Activated CD4-positive, alpha-beta T cell treated with anti-CD3 and anti-CD28 coated beads, Interleukin-2, amount 50 U/mL, for 24 hours (primary cell): ENCODE data around the gene ARID1B.
"Not testable (repeated sequence)": the region's sequence is repeated elsewhere in the genome, so short reads cannot be mapped to it uniquely, and the experiment has no call there.

Experiments used
- DNase-seq, 2 donors: peaks; one replicate each; pipeline ENCODE4 v3.0.0-alpha.2; 2020; ENCODE audit warnings: low read depth in 1 of 2, low spot score in 1 of 2

The ARID1B gene

DNA sequence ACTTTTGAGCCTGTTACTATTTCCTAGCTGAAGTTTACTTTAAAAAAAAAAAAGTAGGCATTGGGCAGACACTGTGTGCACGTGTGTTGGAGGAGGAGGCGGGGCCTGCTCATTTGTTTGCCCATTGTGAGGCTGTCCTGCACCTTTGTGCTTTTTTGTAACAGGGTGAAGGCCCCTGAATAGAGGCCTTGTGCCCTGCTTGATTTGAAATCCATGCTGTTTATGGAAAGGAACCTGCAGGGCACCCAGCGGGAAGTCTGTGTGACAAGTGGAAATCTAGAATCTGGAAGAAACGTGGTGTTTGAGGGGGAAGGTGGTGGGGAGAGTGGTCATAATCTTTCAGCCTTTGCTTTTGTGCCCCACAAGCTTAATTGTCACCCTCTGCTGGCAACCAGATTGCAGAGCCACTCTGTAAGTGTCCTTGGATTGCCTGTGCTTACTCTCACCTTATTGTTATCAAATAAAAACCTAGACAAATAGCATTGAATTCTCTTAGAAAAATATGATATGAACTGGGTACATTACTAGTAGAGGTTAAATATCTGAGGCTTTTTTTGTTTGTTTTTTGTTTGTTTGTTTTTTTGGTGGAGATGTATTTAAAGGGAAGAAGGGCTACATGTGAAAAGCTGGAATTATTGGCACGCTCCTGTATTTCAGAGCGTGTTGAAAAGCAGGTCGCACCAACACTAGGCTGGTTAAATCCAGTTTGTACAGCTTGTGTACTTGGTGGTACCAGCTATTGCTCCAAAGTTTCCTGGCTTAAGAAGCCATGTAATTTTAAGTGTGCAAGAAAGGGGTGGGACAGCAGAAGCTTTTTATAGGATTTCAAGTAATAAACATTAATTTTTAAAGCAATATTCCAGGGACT lies 156.3 kb downstream of the ARID1B start:
- DNase-seq, result no peak

GRCh38 chr6:156934069-156934460 lies 156.9 kb downstream of the ARID1B start:
- no peak for DNase-seq

- no peak for DNase-seq
Observed at GRCh38 chr6:156935000-156935399, 157.8 kb downstream of the ARID1B start.

- no peak for DNase-seq
Observed at GRCh38 chr6:156938143-156938542, 161.0 kb downstream of the ARID1B start.

- DNase-seq, result no peak
Observed at GRCh38 chr6:156940221-156940620, 163.0 kb downstream of the ARID1B start.

DNA sequence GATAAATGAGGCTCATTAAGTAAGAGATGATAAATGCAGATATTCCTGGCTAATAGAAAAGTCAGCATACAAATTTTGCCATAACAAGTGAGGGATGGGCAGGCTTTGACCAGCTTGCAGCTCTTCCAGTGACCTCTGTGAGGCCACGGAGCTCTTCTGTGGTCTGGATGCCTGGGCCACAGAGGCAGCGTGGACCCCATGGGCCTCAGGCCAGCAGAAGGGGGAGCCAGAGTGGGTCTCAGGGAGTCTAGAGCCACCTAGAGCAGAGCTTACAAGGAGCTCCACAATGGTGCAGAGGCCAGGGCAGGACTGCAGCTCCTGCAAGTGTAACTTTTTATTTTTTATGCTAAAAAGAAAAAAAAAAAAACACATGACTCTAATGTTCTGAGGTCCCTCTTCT lies 165.1 kb downstream of the ARID1B start:
- no peak for DNase-seq

DNA sequence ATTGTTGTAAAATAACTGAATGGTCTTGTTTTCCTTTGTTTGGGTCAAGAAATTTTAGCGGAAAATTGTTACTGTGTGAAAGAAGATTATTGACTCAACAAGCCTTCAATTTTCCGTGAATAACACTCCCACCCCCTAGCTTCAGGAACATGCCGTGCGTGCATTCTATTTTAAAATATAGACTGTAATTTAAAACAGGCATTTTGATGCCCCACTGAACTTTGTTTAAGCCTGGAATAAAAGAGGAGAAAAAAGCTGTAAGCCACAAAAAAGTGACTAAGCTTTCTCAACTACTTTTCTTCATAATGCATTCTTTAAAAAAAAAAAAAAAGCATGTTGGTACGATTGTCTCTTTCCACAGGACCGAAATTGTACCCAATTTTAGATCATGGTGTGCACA lies 166.0 kb downstream of the ARID1B start:
- no peak for DNase-seq

- no peak for DNase-seq
Observed at GRCh38 chr6:156943816-156944215, 166.6 kb downstream of the ARID1B start.

- no peak for DNase-seq
Observed at GRCh38 chr6:156944412-156944811, 167.2 kb downstream of the ARID1B start.

- DNase-seq, result not testable (repeated sequence)
Observed at GRCh38 chr6:156945789-156946172, 168.6 kb downstream of the ARID1B start.

DNA sequence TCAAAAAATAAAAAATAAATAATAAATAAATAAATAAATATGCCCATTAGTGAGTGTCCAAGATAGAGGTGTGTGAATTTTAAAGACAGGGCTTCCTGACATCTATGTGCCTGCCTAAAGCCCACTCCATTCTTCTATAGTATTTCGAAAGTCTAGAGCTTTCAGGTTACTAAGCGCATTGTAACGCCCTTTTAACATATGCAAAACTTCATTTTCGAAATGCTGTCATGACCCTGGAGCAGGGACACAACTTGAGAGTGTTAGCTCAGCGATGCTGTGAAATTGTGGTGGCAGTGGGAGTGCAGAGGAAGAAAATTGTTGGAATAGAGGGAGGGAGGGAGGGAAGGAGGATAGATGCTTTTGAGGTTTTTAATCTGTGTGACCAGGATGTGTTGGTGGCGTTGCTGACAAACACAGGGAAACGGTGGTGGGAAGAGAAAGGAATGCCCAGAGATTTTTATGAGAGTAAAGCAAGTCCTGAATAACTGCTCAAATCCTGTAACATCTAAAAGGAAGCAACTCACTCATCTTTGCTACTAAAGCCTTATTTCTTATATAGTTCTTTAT lies 169.3 kb downstream of the ARID1B start:
- DNase-seq, result no peak

- DNase-seq, result no peak
Observed at GRCh38 chr6:156948277-156948676, 171.1 kb downstream of the ARID1B start.

DNA sequence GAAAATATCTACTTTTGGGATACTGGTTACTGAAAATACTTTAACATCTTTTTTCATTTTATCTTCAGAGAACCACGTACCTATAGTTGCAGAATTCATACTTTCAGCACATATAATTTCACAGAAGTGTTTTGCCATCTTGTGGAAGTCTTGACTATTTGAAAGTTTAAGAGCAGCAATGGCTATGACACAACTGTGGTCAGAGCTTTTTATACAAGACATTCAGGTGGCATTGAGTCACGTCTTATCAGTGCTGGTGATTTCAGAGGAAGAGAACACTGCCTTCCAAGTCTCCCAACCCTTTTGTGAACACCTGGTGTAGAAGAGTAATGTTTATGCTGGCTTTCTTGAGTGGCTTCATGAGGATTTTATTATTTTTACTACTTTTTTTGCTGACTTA lies 171.6 kb downstream of the ARID1B start:
- no peak for DNase-seq

GRCh38 chr6:156949376-156949775 lies 172.2 kb downstream of the ARID1B start:
- DNase-seq, result no peak

DNA sequence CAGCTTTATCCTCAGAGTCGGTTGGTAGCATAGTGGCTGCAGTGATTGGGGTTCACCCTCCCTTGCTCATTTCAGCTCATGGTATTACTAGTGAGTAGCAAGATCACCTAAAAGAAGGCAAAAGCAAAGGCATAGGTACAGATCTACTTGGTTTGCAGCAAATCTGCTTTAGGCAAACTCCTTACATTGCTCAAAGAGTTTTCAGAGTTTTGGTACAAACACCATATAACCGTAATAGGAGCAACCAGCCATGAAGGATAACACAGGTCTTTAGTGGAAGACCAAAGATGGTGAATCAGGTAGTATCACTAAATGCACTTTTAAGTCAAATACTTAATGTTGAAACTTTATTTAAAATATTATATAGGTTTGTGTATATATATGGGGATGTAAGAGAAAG lies 172.9 kb downstream of the ARID1B start:
- DNase-seq, result no peak

- DNase-seq, result no peak
Observed at GRCh38 chr6:156950531-156950930, 173.4 kb downstream of the ARID1B start.

DNA sequence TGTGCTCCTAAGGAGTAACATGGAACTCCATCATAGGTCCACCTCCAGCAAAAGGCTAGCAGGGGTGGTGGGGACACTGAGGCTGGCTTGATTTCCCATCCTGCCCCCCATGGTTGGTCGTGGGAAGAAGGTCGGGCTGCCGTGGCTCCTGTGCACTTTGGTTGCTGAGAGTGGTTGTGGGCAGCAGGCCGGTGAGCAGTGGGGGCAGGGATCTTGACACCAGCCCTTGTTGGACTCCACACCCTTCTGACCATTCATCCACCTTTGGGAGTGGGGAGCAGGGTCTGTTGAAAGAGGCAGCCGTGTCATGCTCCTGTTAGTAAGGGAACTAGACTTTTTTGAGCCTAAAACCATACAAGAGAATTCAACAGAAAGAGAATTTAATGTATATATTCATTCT lies 175.2 kb downstream of the ARID1B start:
- no peak for DNase-seq

- DNase-seq, result no peak
Observed at GRCh38 chr6:156953127-156953478, 175.9 kb downstream of the ARID1B start.

GRCh38 chr6:156953479-156954146 lies 176.4 kb downstream of the ARID1B start:
- peak in 1 of 2 donors; percentile 17 for DNase-seq

DNA sequence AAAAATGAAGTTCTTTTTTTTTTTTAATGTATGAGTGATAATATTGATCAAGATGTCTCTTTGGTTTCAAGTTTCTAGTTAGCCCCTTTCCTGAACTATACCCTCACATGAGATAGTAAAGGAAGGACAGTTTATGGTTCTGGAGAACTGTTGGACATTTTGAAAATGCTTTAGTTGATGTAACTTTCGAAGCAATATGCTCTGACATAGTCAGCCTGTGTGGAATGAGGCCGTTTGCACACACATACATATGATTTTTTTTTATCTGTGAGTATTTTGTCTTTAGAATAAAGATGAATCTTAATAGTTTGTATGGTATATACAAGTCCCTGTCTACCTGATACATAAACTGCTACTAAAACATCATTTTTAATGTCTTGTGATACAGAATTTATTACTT lies 177.0 kb downstream of the ARID1B start:
- no peak for DNase-seq

DNA sequence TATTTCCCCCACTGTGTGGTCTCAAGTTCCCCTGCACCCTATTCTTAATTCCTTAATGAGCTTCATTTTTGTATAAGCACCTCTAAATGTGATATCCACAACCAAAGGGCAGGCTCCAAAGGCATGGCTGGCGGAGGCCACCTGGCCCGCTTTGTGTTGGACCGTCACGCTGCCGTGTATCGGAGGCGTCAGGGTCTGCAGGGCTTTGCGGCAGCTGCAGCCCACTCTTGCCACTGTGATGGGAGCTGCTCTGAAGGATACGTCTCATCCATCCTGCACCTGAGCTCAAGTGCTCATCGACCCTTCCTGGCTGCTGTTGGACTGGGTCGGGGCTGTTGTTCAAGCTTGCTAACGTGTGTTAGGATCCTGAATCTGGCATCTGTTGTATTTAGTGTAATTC lies 177.6 kb downstream of the ARID1B start:
- DNase-seq, result no peak

- DNase-seq, result no peak
Observed at GRCh38 chr6:156955494-156956183, 178.5 kb downstream of the ARID1B start.
